Fibroblast of skin of back (primary cell): ENCODE measurements around the gene FOXN3.
"Not testable (repeated sequence)": the region's sequence is repeated elsewhere in the genome, so short reads cannot be mapped to it uniquely, and the experiment has no call there.

Source experiments
- DNase-seq: peaks from one replicate; pipeline ENCODE4 v3.0.0-alpha.2; 2013

The FOXN3 gene

GRCh38 chr14:89226801-89227495 is 190.1 kb downstream of the FOXN3 start:
- DNase-seq, result no peak

GRCh38 chr14:89225607-89226006 is 191.4 kb downstream of the FOXN3 start:
- DNase-seq, result no peak

GRCh38 chr14:89221109-89221810 is 195.8 kb downstream of the FOXN3 start:
- peak; percentile 80 for DNase-seq

- DNase-seq, result no peak
Measured at GRCh38 chr14:89219051-89219450, 198.0 kb downstream of the FOXN3 start.

- no peak for DNase-seq
Measured at GRCh38 chr14:89217891-89218290, 199.1 kb downstream of the FOXN3 start.

GRCh38 chr14:89215531-89215930 is 201.5 kb downstream of the FOXN3 start:
- DNase-seq, result peak; percentile 45

- no peak for DNase-seq
Measured at GRCh38 chr14:89215114-89215513, 201.9 kb downstream of the FOXN3 start.

- no peak for DNase-seq
Measured at GRCh38 chr14:89214221-89214965, 202.6 kb downstream of the FOXN3 start.

- no peak for DNase-seq
Measured at GRCh38 chr14:89212386-89213235, 204.4 kb downstream of the FOXN3 start.

- no peak for DNase-seq
Measured at GRCh38 chr14:89209558-89209957, 207.5 kb downstream of the FOXN3 start.

GRCh38 chr14:89207925-89208328 is 209.1 kb downstream of the FOXN3 start:
- no peak for DNase-seq

- peak; percentile 62 for DNase-seq
Measured at GRCh38 chr14:89206389-89207031, 210.5 kb downstream of the FOXN3 start.

GRCh38 chr14:89205137-89205740 is 211.8 kb downstream of the FOXN3 start:
- no peak for DNase-seq

- no peak for DNase-seq
Measured at GRCh38 chr14:89202413-89203190, 214.4 kb downstream of the FOXN3 start.

- DNase-seq, result no peak
Measured at GRCh38 chr14:89201645-89202044, 215.4 kb downstream of the FOXN3 start.

GRCh38 chr14:89199357-89199756 is 217.7 kb downstream of the FOXN3 start:
- DNase-seq, result not testable (repeated sequence)

GRCh38 chr14:89198544-89199329 is 218.3 kb downstream of the FOXN3 start:
- no peak for DNase-seq

- DNase-seq, result no peak
Measured at GRCh38 chr14:89197623-89198022, 219.4 kb downstream of the FOXN3 start.

- DNase-seq, result no peak
Measured at GRCh38 chr14:89196545-89196944, 220.5 kb downstream of the FOXN3 start.

GRCh38 chr14:89194376-89194775 is 222.7 kb downstream of the FOXN3 start:
- DNase-seq, result no peak
